Stimulated activated CD8-positive, alpha-beta memory T cell treated with anti-CD3 and anti-CD28 coated beads, Interleukin-12 subunit alpha, Interleukin-12 subunit beta, amount 100 ng/mL, for 1 hour (primary cell): ENCODE measurements around the gene PAQR7.
A peak's percentile ranks its signal among the peaks of the same experiment; 100 is the strongest.

ENCODE experiments used
- DNase-seq: peaks from one replicate; pipeline ENCODE4 v3.0.0-alpha.2; 2020; ENCODE audit warnings: low read depth

PAQR7 gene

GRCh38 chr1:25873120-25873519 lies 2.4 kb downstream of the PAQR7 start:
- no peak for DNase-seq

GRCh38 chr1:25872713-25873112 lies 2.8 kb downstream of the PAQR7 start:
- no peak for DNase-seq

- no peak for DNase-seq
Measured at GRCh38 chr1:25871704-25872494, 3.6 kb downstream of the PAQR7 start.

- no peak for DNase-seq
Measured at GRCh38 chr1:25871086-25871703, 4.3 kb downstream of the PAQR7 start.

- no peak for DNase-seq
Measured at GRCh38 chr1:25870614-25871013, 4.9 kb downstream of the PAQR7 start.

GRCh38 chr1:25869909-25870606 lies 5.5 kb downstream of the PAQR7 start:
- no peak for DNase-seq

- no peak for DNase-seq
Measured at GRCh38 chr1:25867210-25867991, 8.1 kb downstream of the PAQR7 start.

- no peak for DNase-seq
Measured at GRCh38 chr1:25866288-25866687, 9.2 kb downstream of the PAQR7 start.

- DNase-seq: no peak
Measured at GRCh38 chr1:25864434-25864833, 11.1 kb downstream of the PAQR7 start.

GRCh38 chr1:25863486-25864262 lies 11.8 kb downstream of the PAQR7 start:
- no peak for DNase-seq

GRCh38 chr1:25862785-25863485 lies 12.6 kb downstream of the PAQR7 start:
- DNase-seq: no peak

- no peak for DNase-seq
Measured at GRCh38 chr1:25861316-25862286, 13.9 kb downstream of the PAQR7 start.

GRCh38 chr1:25858906-25859789 lies 16.4 kb downstream of the PAQR7 start, which contains the start of gene AUNIP:
TSS of gene AUNIP (minus strand) at chr1:25859457. CDS start at chr1:25859357, 100 bp downstream.
- peak; percentile 83 for DNase-seq

- DNase-seq: no peak
Measured at GRCh38 chr1:25858494-25858893, 17.0 kb downstream of the PAQR7 start.

- DNase-seq: no peak
Measured at GRCh38 chr1:25856856-25857255, 18.7 kb downstream of the PAQR7 start.

- no peak for DNase-seq
Measured at GRCh38 chr1:25854554-25854953, 21.0 kb downstream of the PAQR7 start.

- no peak for DNase-seq
Measured at GRCh38 chr1:25848531-25848930, 27.0 kb downstream of the PAQR7 start.

- no peak for DNase-seq
Measured at GRCh38 chr1:25847929-25848328, 27.6 kb downstream of the PAQR7 start.

GRCh38 chr1:25845664-25846063 lies 29.8 kb downstream of the PAQR7 start:
- no peak for DNase-seq
